ENCODE measurements around the gene MOSPD3. TPM values are rescaled to one million over a fixed set of nuclear protein-coding genes. Genes with fewer than 3 reads are reported as not detected.

MOSPD3 gene
- total and polyA plus RNA-seq, 2 donors (not counting 3 experiments of a cell fraction or from before 2014, with no cell fraction given): 24.4 to 40.7 TPM

DNA sequence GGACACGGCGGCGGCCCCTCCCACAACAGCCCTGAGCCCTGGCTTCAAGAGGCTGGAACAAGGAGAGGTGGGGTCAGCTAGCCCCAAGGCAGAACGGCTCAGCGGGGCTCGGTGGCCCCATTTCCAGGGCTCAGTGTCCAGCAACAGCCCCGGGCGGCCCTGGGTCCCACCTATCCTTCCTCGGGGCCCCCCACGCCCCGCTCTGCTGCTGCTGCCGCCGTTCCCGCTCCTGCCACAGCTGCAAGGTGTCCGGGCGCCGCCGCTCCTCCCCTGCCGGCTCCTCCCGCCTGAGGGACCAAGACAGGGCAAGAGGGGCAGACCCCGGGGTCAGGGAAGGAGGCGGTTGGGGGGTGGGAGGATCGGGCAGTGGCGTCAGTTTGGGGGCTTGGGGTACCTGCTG is 35.2 kb upstream of the MOSPD3 start:
- H3K4me2 ChIP-seq (ENCODE audit: insufficient read depth, low read length): no peak overlapping the region
- no peaks in the 10 kb centered on the region for H4K20me1 ChIP-seq (replicated peaks; ENCODE audit: control insufficient read depth, extremely low read depth, insufficient read depth, low read length)
- H3K4me1 ChIP-seq (ENCODE audit: control insufficient read depth, extremely low read depth, insufficient read depth, low read length): no peaks in the 10 kb centered on the region
- H3K27me3 ChIP-seq (ENCODE audit: control insufficient read depth in 2 of 2, insufficient read depth in 2 of 2, low read length in 2 of 2): no peaks in the 10 kb centered on the region
- no peaks in the 10 kb centered on the region for H3K9me1 ChIP-seq (replicated peaks; ENCODE audit: control insufficient read depth, extremely low read depth, insufficient read depth, low read length)
- no TSS peak for BruUV-seq (replicated peaks)
- intact Hi-C loops (cut with micrococcal nuclease) (no loop called here), dilution Hi-C loops (cut with MboI; ENCODE audit: extremely low pct_ligation_motif_present, low sequenced_read_pairs) (no loop called here)
- ChIA-PET POLR2A (interaction anchor here (1.7 kb wide), 1 partner anchor 9 kb away, joined by 6 read pairs; the partner anchor contains the start of genes FBXO24 and LRCH4), CTCF (interaction anchor here (0.6 to 1.8 kb wide), 5 partner anchors 12 to 256 kb away, joined by 3 to 6 read pairs (median 3); no protein-coding TSS in a partner anchor)
- no peak for FAIRE-seq
- H3K9me3 ChIP-seq (replicated peaks; ENCODE audit: control insufficient read depth, insufficient read depth, low read length): no peaks in the 10 kb centered on the region
- H3K36me3 ChIP-seq (ENCODE audit: control insufficient read depth in 2 of 2, extremely low read depth in 1 of 2, insufficient read depth in 2 of 2, low read length in 2 of 2): peaks cover 14 to 56% of the 10 kb centered on the region in 2 experiments
- no peak overlapping the region for H3K27ac ChIP-seq (ENCODE audit: insufficient read depth, low read depth, low read length)
- no peak overlapping the region for H2AFZ ChIP-seq (ENCODE audit: low read depth, low read length)
- DNase-seq (ENCODE audit: low read depth, low spot score): no peak
- H3K9ac ChIP-seq (replicated peaks; ENCODE audit: extremely low read depth, insufficient read depth, low read length): no peak overlapping the region
- TF ChIP-seq FOS (IDR thresholded peaks at IDR 0.05; ENCODE audit: borderline replicate concordance, insufficient read depth, low read length): no peak
- no peak for TF ChIP-seq POLR2AphosphoS5 (IDR thresholded peaks at IDR 0.05; ENCODE audit: insufficient read depth, low read depth, low read length)
- no peak for TF ChIP-seq JUN (IDR thresholded peaks at IDR 0.05; ENCODE audit: borderline replicate concordance, insufficient read depth, insufficient read length, low read depth)
- TF ChIP-seq POLR2A (IDR thresholded peaks at IDR 0.05; ENCODE audit: low read depth, low read length): no peak
- TF ChIP-seq MYC (IDR thresholded peaks at IDR 0.05; ENCODE audit: low read depth, low read length): no peak
- no peak for TF ChIP-seq GATA2 (IDR thresholded peaks at IDR 0.05; ENCODE audit: insufficient read depth, insufficient read length, low read depth, low read length)
- TF ChIP-seq, protein P1, sequence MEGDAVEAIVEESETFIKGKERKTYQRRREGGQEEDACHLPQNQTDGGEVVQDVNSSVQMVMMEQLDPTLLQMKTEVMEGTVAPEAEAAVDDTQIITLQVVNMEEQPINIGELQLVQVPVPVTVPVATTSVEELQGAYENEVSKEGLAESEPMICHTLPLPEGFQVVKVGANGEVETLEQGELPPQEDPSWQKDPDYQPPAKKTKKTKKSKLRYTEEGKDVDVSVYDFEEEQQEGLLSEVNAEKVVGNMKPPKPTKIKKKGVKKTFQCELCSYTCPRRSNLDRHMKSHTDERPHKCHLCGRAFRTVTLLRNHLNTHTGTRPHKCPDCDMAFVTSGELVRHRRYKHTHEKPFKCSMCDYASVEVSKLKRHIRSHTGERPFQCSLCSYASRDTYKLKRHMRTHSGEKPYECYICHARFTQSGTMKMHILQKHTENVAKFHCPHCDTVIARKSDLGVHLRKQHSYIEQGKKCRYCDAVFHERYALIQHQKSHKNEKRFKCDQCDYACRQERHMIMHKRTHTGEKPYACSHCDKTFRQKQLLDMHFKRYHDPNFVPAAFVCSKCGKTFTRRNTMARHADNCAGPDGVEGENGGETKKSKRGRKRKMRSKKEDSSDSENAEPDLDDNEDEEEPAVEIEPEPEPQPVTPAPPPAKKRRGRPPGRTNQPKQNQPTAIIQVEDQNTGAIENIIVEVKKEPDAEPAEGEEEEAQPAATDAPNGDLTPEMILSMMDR (IDR thresholded peaks at IDR 0.05; ENCODE audit: extremely low read depth in 1 of 2, insufficient read depth in 1 of 2, low read depth in 1 of 2, low read length in 2 of 2): no peak
- TF ChIP-seq, protein P2, sequence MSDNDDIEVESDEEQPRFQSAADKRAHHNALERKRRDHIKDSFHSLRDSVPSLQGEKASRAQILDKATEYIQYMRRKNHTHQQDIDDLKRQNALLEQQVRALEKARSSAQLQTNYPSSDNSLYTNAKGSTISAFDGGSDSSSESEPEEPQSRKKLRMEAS (IDR thresholded peaks at IDR 0.05; ENCODE audit: insufficient read depth, insufficient read length): no peak
- no peak for TF ChIP-seq EZH2 (IDR thresholded peaks at IDR 0.05; ENCODE audit: borderline replicate concordance, low read depth, low read length, severe bottlenecking)
- H3K4me3 ChIP-seq (replicated peaks in 1 of 3; ENCODE audit: insufficient read depth in 1 of 3, low read depth in 1 of 3, low read length in 3 of 3): no peak overlapping the region
- H3K79me2 ChIP-seq (ENCODE audit: control insufficient read depth, insufficient read depth, low read length): peaks cover 5% of the 10 kb centered on the region

All from endothelial cell of umbilical vein (primary cell).